ENCODE data around the gene OSTC.

- TF ChIP-seq POLR2A (IDR thresholded peaks at IDR 0.05) (no peak), CTCF (IDR thresholded peaks at IDR 0.05) (no peak)
Measured at GRCh38 chr4:108700081-108700757, 49.8 kb downstream of the OSTC start.
